Lower leg skin (tissue), 4 donors: ENCODE data around the gene ACTN4. TPM values are rescaled to one million over a fixed set of nuclear protein-coding genes. Genes with fewer than 3 reads are reported as not detected.
A peak's percentile ranks its signal among the peaks of the same experiment; 100 is the strongest.

Experiments used
- DNase-seq, 2 donors: peaks; one replicate each; pipeline ENCODE4 v3.0.0-alpha.2; 2019; ENCODE audit warnings: low spot score in 2 of 2
- H3K4me3 ChIP-seq: fragments of 200-600 bp; sonication (generic); 2 replicates; pipeline ENCODE4 v1.5.1; 2017; ENCODE audit warnings: mild to moderate bottlenecking, low read depth; ENCODE audit not compliant: poor library complexity, severe bottlenecking
- CTCF ChIP-seq, 3 donors: fragments of 450-650 bp; IDR thresholded peaks; one replicate each; pipeline ENCODE4 v1.5.1; 2016; ENCODE audit warnings: antibody characterized with exemption in 3 of 3, mild to moderate bottlenecking in 3 of 3, moderate library complexity in 2 of 3
- POLR2A ChIP-seq, 2 donors: fragments of 450-650 bp; IDR thresholded peaks; one replicate each; pipeline ENCODE4 v1.6.1; 2016 to 2017; ENCODE audit warnings: antibody characterized with exemption in 2 of 2, mild to moderate bottlenecking in 1 of 2, moderate library complexity in 1 of 2
- WGBS, 2 donors: methylation state at CpG; one replicate each; pipeline ENCODE4 v1.1.5; 2018; 5-methylcytosine and 5-hydroxymethylcytosine counted together
- intact Hi-C: fragments of 100-400 bp; cut with DNase I; formaldehyde crosslinking; loops from one replicate; pipeline ENCODE4 v1.15.0; 2023; ENCODE audit warnings: low total_unique reads
- total RNA-seq, 4 donors: library from RNA; depleted of rRNA; stranded (reverse); fragments of >200 nt; gene quantifications; one replicate each; pipeline ENCODE4 v1.1.0, GENCODE V29; 2016

The ACTN4 gene
- total RNA-seq, 4 donors from 2014 or later: 411 to 572 (median 469) TPM

- no peak for DNase-seq
- no peak for TF ChIP-seq CTCF (IDR thresholded peaks at IDR 0.05)
- no peak for TF ChIP-seq POLR2A (IDR thresholded peaks at IDR 0.05)
- H3K4me3 ChIP-seq: no peak overlapping the region
- intact Hi-C loops: no loop called here
- WGBS, 2 donors: 91% methylated on average over 11 of the region's 11 CpGs
These were observed 34.9 kb downstream of the ACTN4 start for GRCh38 chr19:38682195-38682867.

GRCh38 chr19:38682872-38683392 lies 35.5 kb downstream of the ACTN4 start:
- intact Hi-C loops: no loop called here
- no peak for DNase-seq
- TF ChIP-seq CTCF (IDR thresholded peaks at IDR 0.05): no peak
- TF ChIP-seq POLR2A (IDR thresholded peaks at IDR 0.05): no peak
- H3K4me3 ChIP-seq: no peak overlapping the region
- WGBS, 2 donors: 69 to 70% methylated on average over 7 of the region's 7 CpGs

GRCh38 chr19:38683393-38684077 lies 36.1 kb downstream of the ACTN4 start:
- intact Hi-C loops: no loop called here
- TF ChIP-seq POLR2A (IDR thresholded peaks at IDR 0.05) (no peak), CTCF (IDR thresholded peaks at IDR 0.05) (no peak)
- 23 to 24% methylated on average over 10 of the region's 10 CpGs for WGBS, 2 donors
- no peak overlapping the region for H3K4me3 ChIP-seq
- DNase-seq: peak; percentile 81 to 95

GRCh38 chr19:38684078-38684861 lies 36.8 kb downstream of the ACTN4 start:
- WGBS, 2 donors: 14 to 21% methylated on average over 7 of the region's 7 CpGs
- DNase-seq: peak; percentile 67 to 94
- intact Hi-C loops: no loop called here
- TF ChIP-seq POLR2A (IDR thresholded peaks at IDR 0.05): no peak
- no peak for TF ChIP-seq CTCF (IDR thresholded peaks at IDR 0.05)
- no peak overlapping the region for H3K4me3 ChIP-seq

- no peak overlapping the region for H3K4me3 ChIP-seq
- no peak for DNase-seq
- 73 to 74% methylated on average over 15 of the region's 15 CpGs for WGBS, 2 donors
- intact Hi-C loops: no loop called here
- TF ChIP-seq CTCF (IDR thresholded peaks at IDR 0.05) (no peak), POLR2A (IDR thresholded peaks at IDR 0.05) (no peak)
These were observed 37.6 kb downstream of the ACTN4 start for GRCh38 chr19:38684862-38685665.
